ENCODE results near the gene PKIG.
"Not testable (repeated sequence)": the region's sequence is repeated elsewhere in the genome, so short reads cannot be mapped to it uniquely, and the experiment has no call there.

The PKIG gene

DNA sequence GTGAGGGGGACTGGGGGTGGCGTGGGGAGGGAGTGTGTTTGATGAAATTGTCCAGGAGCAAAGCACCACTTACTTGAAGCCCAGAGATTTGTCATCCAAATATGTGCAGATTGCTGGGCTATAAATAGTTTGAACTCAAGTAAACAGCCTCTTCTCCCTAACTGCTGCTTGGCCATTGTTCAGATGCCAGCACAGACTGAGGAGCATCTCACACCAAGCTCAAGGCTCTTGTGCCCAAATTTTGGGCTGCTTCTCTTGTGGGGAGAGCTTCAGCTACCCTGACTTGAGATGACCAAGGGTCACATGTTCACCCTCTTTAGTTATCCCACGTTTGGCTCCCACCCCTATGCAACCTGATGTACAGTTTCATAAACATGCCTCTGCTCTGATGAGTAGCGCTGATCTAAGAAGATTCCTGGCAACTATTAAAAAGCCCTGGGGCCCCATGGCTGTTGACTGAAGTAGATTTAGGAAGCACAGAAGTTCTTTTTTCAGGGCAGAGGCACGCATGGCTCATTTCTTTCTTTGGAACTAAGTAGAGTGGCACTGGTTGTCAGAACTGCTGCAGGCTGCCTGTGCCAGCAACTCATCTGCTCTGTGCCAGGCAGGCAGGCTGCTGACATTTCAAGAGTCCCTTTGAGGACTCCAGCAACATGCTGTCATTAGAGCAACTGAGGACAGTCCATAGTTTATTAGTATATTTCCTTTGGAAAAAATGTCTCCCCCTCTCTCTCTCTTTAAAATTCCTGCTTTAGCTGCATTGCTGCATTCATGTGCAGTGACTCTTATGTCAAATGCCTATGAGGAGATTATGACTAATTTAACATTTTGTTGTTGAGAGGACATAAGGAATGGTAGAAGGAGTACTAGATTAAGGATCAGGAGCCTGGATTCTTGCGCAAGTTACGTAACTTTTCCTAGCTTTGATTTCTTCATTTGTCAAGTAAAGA, 9.6 kb upstream of the PKIG start:
- DNase-seq (ENCODE audit: low read depth in 2 of 2): no peak

DNA sequence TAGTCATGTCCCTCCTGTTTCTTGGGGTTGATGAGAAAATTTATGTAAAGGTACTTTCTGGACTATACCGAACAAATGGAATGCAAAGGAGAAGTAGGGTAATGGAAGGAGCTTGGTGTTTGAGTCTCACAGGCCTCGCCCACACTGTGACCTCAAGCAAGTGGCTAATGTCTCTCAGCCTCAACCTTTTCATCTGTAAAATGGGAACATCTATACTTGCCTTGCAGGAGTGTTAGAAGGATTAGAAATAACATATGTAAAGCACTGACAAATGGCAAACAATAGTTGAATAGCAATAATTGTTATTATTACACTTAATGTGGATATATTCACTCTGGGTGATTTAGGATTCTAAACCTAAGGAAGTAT, 8.9 kb upstream of the PKIG start:
- no peak for DNase-seq (ENCODE audit: low read depth in 2 of 2)

DNA sequence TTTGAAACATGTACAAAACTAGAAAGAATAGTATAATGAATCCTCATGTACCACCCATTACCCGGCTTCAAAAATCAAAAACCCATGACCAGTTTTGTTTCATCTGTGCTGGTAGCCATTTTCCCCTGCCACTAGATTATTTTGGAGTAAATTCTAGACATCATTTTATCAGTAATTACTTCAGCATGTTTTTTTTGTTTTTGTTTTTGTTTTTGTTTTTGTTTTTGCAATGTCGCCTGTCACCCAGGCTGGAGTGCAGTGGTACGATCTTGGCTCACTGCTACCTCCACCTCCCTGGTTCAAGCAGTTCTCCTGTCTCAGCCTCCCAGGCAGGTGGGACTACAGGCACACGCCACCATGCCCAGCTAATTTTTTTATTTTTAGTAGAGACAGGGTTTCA, 8.0 kb upstream of the PKIG start:
- DNase-seq (ENCODE audit: low read depth in 2 of 2): no peak

DNA sequence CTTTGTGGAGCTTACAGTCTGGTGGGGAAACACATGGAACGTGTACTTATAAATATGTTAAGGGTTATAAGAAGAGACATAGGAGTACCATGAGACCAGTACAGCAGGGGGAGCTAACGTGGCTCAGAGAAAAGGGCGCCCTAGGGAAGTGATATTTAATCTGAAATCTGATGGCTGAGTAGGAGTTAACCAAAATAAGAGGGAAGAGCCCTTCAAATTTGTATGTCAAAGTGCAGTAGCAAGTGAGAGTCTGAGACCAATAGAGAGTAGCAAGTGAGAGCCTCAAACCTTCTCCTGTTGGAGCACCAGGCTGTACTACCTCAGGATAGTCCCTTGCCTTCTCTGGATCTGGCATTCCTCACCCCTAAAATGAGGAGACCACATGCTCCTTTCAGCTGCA, 6.1 kb upstream of the PKIG start:
- no peak for DNase-seq (ENCODE audit: low read depth in 2 of 2)

- DNase-seq (ENCODE audit: low read depth in 2 of 2): no peak
These were observed 2.9 kb upstream of the PKIG start for GRCh38 chr20:44579313-44580081.

GRCh38 chr20:44580581-44581268, 1.7 kb upstream of the PKIG start:
- DNase-seq (ENCODE audit: low read depth in 2 of 2): no peak

DNA sequence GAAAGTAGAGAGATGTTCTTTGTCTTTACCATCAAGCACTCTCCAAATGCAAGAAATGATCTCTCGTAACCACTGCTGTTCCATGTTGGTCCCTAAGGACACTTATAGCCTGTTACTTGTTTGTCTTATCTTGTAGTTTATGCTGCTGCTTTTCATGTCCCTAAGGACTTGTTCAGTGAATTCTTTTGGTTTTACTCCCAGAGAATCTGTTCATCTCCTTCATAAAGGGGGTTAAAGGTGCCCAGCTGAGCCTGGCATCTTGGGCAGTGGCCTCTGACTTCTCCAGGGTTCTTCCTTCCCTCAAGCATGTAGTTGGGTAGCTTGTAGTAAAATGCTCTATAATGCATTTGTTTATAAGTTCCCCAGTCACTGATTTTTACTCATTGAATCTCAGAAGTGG, 864 bp upstream of the PKIG start:
- no peak for DNase-seq (ENCODE audit: low read depth in 2 of 2)

DNA sequence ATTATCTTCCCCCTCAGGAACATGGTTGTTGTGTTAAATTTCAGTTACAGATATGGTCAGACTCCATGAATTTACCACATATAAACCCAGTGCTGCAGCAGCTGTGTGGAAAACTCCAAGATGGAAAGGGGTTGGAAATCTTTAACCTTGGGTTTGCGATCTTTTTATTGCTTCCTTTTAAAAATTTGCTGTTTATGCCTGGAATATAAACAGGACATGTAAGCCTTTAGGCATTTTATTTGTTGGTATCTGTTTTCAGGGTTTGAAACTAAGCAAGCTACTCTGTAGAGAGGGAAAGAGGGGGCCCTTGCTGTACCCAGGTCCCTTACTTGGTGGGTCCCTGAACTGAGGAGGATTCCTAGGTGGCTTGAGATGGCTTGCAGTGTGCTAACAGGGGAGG, 778 bp downstream of the PKIG start:
- no peak for DNase-seq (ENCODE audit: low read depth in 2 of 2)

DNA sequence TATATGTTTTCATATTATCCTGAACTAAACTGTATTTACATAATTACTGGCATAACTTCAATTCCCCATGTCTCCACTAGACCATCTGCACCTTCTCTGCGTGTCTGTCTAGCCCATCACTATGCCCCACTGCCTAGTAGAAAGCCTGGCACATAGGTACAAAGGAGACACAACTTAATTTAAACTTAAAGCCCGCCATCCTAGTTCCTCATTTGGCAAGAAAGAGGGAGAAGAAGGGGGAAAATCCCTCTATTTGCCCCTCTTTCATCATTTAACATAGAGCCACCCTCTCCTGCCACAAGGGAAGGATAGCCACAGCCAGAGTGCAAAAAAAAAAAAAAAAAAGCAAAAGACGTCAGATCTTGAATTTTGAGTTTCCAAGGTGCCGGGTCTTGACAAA, 1.8 kb downstream of the PKIG start:
- no peak for DNase-seq (ENCODE audit: low read depth in 2 of 2)

DNA sequence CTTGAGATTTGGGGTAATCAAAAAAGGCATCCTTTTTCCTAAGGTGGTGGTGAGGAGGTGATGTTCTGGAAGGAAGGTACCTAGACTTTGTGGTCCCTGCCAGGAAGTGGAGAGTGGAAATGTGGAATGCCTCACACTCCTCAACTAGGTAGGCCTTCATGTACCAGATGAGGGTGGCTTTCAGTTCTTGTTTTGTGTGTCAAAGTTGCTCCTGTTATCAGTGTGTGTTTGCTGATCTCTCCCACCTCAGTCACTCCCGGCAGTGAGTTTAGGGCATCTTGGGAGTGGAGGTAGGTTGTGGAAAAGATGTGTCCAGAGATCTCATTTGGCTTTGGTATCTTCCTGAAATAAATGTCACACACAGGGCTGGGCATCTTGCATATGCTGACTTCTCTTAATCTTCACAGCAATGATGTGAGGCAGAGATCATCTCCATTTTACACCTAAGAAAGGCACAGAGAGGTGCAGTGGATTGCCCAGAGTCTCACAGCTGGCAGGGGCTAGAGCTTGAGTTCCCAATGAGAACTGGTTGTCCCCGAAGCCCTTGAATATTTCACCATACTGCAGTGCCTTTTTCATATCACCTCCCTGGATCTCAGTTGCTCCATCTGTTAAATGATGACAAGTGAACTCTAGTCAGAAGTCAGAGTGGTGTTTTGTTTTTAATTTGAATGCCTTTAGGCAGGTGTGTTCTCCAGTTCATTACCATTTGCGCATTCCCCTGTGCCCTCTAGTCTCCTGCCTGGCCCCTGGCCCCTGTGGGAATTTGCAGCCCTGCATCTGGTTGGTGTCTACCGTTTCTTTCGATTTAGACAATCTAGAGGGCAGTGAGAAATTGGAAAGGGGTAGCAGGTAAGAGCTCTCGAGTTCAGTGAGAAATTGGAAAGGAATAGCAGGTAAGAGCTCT, 2.9 kb downstream of the PKIG start:
- DNase-seq (ENCODE audit: low read depth in 2 of 2): no peak

DNA sequence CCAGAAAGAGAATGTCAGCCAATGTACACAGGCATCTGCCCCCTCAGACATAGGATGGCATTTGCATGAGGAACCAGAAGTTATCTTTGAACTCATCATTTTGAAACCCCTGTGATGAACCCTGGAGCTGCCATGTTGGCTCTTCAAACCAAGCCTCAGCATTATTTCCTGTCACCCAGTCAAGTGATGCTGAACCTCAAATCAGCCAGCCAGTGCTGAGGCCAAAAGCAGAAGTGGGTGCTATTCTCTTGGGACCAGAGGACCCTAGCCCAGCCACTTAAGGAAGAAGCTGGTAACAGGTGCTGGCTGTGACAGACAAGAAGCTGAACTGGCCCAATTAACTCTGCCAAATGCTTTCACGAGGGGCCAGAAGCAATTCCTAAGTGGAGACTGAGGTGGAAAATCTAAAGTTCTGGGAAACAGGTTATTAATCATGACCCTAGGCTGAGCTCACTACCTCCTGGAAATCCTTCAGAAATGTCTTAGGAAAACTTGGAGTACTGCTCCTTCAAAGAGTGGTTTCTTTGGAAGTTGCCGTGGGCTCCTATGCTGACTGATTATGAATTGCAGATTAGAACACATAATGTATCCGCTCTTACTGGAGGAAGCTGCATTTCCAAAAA, 4.0 kb downstream of the PKIG start:
- no peak for DNase-seq (ENCODE audit: low read depth in 2 of 2)

- no peak for DNase-seq (ENCODE audit: low read depth in 2 of 2)
These were observed 4.9 kb downstream of the PKIG start for GRCh38 chr20:44587035-44587980.

GRCh38 chr20:44588321-44588720, 5.9 kb downstream of the PKIG start:
- DNase-seq (ENCODE audit: low read depth in 2 of 2): not testable (repeated sequence)

- DNase-seq (ENCODE audit: low read depth in 2 of 2): no peak
These were observed 7.2 kb downstream of the PKIG start for GRCh38 chr20:44589537-44589936.

GRCh38 chr20:44590980-44591778, 8.8 kb downstream of the PKIG start:
- no peak for DNase-seq (ENCODE audit: low read depth in 2 of 2)

DNA sequence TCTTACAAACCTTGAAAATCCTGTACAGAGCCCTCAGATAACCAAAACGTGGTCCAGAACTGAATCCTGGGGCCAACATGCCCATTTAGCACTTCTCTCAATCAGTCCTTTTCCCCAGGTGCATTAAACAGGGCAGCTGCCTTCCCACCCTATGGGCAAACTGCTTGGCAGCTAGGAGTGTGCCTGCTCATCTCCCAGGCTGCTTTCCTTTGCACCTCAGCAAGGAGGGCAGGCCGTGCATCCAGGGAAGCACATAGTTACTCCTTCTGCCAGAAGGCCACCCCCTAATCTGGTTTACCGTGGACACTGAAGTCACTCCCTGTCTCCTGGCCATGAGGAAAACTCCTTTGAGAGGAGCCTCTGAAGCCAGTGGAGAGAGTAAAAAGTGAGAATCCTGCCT, 10.0 kb downstream of the PKIG start:
- DNase-seq (ENCODE audit: low read depth in 2 of 2): no peak

DNA sequence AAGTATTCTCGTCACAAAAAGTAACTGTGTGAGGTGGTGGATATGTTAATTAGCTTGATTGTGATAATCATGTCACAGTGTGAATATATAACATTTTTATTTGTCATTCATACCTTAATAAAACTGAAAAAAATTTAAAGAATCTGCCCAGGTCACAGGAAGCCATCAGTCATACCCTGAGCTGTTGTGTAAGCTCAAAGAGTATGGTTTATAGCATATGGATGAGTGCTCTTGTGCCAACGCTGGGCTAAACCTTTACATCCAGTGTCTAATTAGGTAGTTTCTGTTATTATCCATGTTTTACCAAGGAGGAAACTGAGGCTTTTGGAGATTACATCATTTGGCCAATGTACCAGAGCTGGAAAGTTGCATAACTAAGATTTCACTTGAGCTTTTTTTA, 11.4 kb downstream of the PKIG start:
- no peak for DNase-seq (ENCODE audit: low read depth in 2 of 2)

- DNase-seq (ENCODE audit: low read depth in 2 of 2): no peak
These were observed 12.4 kb downstream of the PKIG start for GRCh38 chr20:44594730-44595129.

DNA sequence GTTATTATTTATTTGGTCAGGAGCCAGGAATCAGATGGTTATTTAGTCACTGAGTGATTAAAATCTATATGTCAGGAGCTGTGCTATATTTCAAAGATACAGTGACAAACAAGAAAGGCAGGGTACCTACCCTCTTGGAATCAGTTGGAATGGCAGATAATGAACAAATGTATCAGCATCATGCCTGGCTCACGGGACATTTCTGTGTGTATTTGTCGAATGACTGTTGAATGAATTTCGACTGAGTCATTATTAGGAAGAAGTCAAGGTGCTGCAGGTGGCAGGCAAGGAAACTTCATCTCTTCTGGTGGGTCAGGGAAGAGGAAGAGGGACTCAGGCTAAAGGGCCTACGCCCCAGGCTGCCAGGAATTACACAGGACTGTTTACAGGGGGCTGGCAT, 13.6 kb downstream of the PKIG start:
- DNase-seq (ENCODE audit: low read depth in 2 of 2): no peak
